ENCODE results near the gene MATCAP1.

The MATCAP1 gene

GRCh38 chr16:67226295-67226803 is 42.6 kb upstream of the MATCAP1 start:
- TF ChIP-seq RAD21 (IDR thresholded peaks at IDR 0.05; ENCODE audit: low read depth), result no peak
- TF ChIP-seq MAX (IDR thresholded peaks at IDR 0.05), result no peak
- no peak for TF ChIP-seq NFIC (IDR thresholded peaks at IDR 0.05)
- no peak for TF ChIP-seq TAF1 (IDR thresholded peaks at IDR 0.05; ENCODE audit: low read depth)
- TF ChIP-seq, protein P1, sequence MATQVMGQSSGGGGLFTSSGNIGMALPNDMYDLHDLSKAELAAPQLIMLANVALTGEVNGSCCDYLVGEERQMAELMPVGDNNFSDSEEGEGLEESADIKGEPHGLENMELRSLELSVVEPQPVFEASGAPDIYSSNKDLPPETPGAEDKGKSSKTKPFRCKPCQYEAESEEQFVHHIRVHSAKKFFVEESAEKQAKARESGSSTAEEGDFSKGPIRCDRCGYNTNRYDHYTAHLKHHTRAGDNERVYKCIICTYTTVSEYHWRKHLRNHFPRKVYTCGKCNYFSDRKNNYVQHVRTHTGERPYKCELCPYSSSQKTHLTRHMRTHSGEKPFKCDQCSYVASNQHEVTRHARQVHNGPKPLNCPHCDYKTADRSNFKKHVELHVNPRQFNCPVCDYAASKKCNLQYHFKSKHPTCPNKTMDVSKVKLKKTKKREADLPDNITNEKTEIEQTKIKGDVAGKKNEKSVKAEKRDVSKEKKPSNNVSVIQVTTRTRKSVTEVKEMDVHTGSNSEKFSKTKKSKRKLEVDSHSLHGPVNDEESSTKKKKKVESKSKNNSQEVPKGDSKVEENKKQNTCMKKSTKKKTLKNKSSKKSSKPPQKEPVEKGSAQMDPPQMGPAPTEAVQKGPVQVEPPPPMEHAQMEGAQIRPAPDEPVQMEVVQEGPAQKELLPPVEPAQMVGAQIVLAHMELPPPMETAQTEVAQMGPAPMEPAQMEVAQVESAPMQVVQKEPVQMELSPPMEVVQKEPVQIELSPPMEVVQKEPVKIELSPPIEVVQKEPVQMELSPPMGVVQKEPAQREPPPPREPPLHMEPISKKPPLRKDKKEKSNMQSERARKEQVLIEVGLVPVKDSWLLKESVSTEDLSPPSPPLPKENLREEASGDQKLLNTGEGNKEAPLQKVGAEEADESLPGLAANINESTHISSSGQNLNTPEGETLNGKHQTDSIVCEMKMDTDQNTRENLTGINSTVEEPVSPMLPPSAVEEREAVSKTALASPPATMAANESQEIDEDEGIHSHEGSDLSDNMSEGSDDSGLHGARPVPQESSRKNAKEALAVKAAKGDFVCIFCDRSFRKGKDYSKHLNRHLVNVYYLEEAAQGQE (IDR thresholded peaks at IDR 0.05; ENCODE audit: low read depth), result no peak
- no peak for TF ChIP-seq ZBTB7A (IDR thresholded peaks at IDR 0.05; ENCODE audit: low read depth)
- no peak for TF ChIP-seq CREB1 (IDR thresholded peaks at IDR 0.05; ENCODE audit: low read depth)
- no peak for TF ChIP-seq YY1 (IDR thresholded peaks at IDR 0.05; ENCODE audit: low read depth)
- no peak for TF ChIP-seq EGR1 (IDR thresholded peaks at IDR 0.05)
- TF ChIP-seq FOXM1 (IDR thresholded peaks at IDR 0.05; ENCODE audit: borderline replicate concordance, low read depth), result no peak

- TF ChIP-seq FOXM1 (IDR thresholded peaks at IDR 0.05; ENCODE audit: borderline replicate concordance, low read depth) (no peak), RAD21 (IDR thresholded peaks at IDR 0.05; ENCODE audit: low read depth) (no peak), TCF12 (IDR thresholded peaks at IDR 0.05; ENCODE audit: low read depth) (no peak)
Observed at GRCh38 chr16:67223992-67224391, 40.2 kb upstream of the MATCAP1 start.

DNA sequence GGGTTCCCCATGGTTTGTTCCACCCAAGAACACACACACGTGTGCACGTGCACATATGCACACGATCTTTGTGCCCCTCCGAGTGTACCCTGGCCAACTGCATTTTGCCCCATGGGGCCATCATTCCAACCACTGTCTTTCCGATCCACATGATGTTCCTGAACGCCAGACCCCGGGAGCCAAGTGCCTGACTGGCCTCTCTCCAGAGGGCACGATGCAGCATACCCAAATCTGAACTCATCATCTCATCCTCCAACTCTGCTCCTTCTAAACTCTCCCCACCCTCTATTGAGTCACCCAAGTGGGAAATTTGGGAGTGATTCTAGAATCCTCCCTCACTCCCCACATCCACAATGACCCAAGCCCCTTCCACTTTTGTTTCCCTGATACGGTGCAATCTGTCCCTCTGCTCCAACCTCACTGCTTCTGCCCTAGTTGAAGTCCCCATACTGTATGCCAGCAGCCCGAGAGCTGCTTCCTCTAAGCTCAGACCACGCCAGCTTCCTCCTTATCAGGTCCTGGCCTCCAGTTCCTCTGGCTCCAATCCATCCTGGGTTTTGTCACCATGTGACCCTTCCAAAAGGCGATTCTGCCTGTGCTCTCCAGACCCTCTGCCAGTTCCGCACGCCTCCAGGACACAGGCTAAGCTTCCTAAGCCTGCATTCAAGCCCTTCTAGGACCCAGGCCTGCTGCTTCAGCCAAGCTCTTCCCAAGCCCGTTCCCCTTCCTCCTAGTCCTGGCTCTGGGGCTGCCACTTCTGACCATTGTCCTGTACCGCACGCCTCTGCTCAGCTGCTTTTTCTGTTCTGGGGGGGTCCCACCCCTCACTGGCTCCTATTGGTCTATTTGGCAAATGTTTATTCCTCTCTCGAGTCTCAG is 33.1 kb upstream of the MATCAP1 start:
- TF ChIP-seq, protein P1 (IDR thresholded peaks at IDR 0.05; ENCODE audit: low read depth), result no peak
- TF ChIP-seq NFIC (IDR thresholded peaks at IDR 0.05), result no peak
- TF ChIP-seq TAF1 (IDR thresholded peaks at IDR 0.05; ENCODE audit: low read depth), result no peak
- TF ChIP-seq FOXM1 (IDR thresholded peaks at IDR 0.05; ENCODE audit: borderline replicate concordance, low read depth), result no peak
- no peak for TF ChIP-seq EGR1 (IDR thresholded peaks at IDR 0.05)
- TF ChIP-seq EP300 (IDR thresholded peaks at IDR 0.05; ENCODE audit: borderline replicate concordance), result no peak
- no peak for TF ChIP-seq MAX (IDR thresholded peaks at IDR 0.05)
- TF ChIP-seq YY1 (IDR thresholded peaks at IDR 0.05; ENCODE audit: low read depth), result no peak
- no peak for TF ChIP-seq TCF12 (IDR thresholded peaks at IDR 0.05; ENCODE audit: low read depth)
- no peak for TF ChIP-seq ZBTB7A (IDR thresholded peaks at IDR 0.05; ENCODE audit: low read depth)
- no peak for TF ChIP-seq RAD21 (IDR thresholded peaks at IDR 0.05; ENCODE audit: low read depth)
- TF ChIP-seq CEBPB (IDR thresholded peaks at IDR 0.05), result no peak
- TF ChIP-seq TEAD4 (IDR thresholded peaks at IDR 0.05), result no peak
- TF ChIP-seq CREB1 (IDR thresholded peaks at IDR 0.05; ENCODE audit: low read depth), result no peak
- TF ChIP-seq, protein P2, sequence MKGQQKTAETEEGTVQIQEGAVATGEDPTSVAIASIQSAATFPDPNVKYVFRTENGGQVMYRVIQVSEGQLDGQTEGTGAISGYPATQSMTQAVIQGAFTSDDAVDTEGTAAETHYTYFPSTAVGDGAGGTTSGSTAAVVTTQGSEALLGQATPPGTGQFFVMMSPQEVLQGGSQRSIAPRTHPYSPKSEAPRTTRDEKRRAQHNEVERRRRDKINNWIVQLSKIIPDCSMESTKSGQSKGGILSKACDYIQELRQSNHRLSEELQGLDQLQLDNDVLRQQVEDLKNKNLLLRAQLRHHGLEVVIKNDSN (IDR thresholded peaks at IDR 0.05), result no peak

DNA sequence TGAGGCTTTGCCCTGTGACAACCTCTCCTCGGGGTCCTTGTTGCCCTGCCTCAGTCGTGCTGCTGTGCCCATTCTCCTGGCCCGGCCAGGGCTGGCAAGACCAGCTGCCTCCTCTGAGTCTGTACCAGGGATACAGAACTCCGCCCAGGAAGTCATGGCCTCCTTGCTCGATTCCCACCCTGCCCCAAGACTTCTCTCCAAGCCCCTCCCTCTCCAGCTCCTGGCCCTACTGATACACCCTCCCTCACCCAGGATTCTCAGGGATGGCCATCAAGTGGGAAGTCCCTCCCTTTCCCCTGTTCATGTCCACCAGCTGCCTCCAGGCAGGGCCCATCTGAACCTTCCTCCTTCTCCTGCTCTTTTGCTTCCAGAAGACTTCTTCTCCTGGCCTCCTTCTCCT is 31.9 kb upstream of the MATCAP1 start:
- TF ChIP-seq CEBPB (IDR thresholded peaks at IDR 0.05) (no peak), NFIC (IDR thresholded peaks at IDR 0.05) (no peak), CREB1 (IDR thresholded peaks at IDR 0.05; ENCODE audit: low read depth) (no peak), TAF1 (IDR thresholded peaks at IDR 0.05; ENCODE audit: low read depth) (no peak), MAX (IDR thresholded peaks at IDR 0.05) (no peak), RAD21 (IDR thresholded peaks at IDR 0.05; ENCODE audit: low read depth) (no peak), TCF12 (IDR thresholded peaks at IDR 0.05; ENCODE audit: low read depth) (no peak), EP300 (IDR thresholded peaks at IDR 0.05; ENCODE audit: borderline replicate concordance) (no peak), FOXM1 (IDR thresholded peaks at IDR 0.05; ENCODE audit: borderline replicate concordance, low read depth) (no peak), ZBTB7A (IDR thresholded peaks at IDR 0.05; ENCODE audit: low read depth) (no peak), TEAD4 (IDR thresholded peaks at IDR 0.05) (no peak), YY1 (IDR thresholded peaks at IDR 0.05; ENCODE audit: low read depth) (no peak), EGR1 (IDR thresholded peaks at IDR 0.05) (no peak)
- TF ChIP-seq, protein P1 (IDR thresholded peaks at IDR 0.05; ENCODE audit: low read depth), result no peak
- TF ChIP-seq, protein P2 (IDR thresholded peaks at IDR 0.05), result no peak

Measured in Ishikawa (cell line).